GM12891 (cell line): ENCODE measurements around the gene CPEB2.

Experiments used
- PAX5 ChIP-seq: IDR thresholded peaks from 2 replicates; pipeline ENCODE4 v1.6.1; 2011; ENCODE audit warnings: low read length, moderate library complexity, mild to moderate bottlenecking; ENCODE audit not compliant: insufficient read depth, severe bottlenecking
- POLR2A ChIP-seq: IDR thresholded peaks from 2 replicates; pipeline ENCODE4 v1.6.1; 2011; ENCODE audit warnings: low read depth, low read length, control low read depth
- POLR2AphosphoS5 ChIP-seq: IDR thresholded peaks from 2 replicates; pipeline ENCODE4 v1.6.1; 2011; ENCODE audit warnings: low read depth, low read length, control low read depth
- SPI1 ChIP-seq: IDR thresholded peaks from 2 replicates; pipeline ENCODE4 v1.6.1; 2011; ENCODE audit warnings: low read depth, low read length, control low read depth
- TAF1 ChIP-seq: IDR thresholded peaks from 2 replicates; pipeline ENCODE4 v1.6.1; 2011; ENCODE audit warnings: low read depth, low read length, control low read depth

GRCh38 chr4:15075875-15076274 is 73.6 kb downstream of the CPEB2 start:
- no peak for TF ChIP-seq TAF1
- no peak for TF ChIP-seq POLR2A
- TF ChIP-seq POLR2AphosphoS5, result no peak
- no peak for TF ChIP-seq SPI1
- TF ChIP-seq PAX5, result no peak
